Chondrocyte (in vitro differentiated cells): ENCODE measurements around the gene NAALADL2. TPM values are rescaled to one million over a fixed set of nuclear protein-coding genes. Genes with fewer than 3 reads are reported as not detected.

ENCODE experiments used
- DNase-seq: peaks from one replicate; pipeline ENCODE4 v3.0.0; 2021; ENCODE audit warnings: mixed read lengths, low spot score
- H3K27ac Mint-ChIP-seq: one replicate; pipeline ENCODE4 v1.8.0; 2021; ENCODE audit warnings: mild to moderate bottlenecking, moderate library complexity, mixed read lengths; ENCODE audit not compliant: unreplicated experiment
- H3K27me3 Mint-ChIP-seq: 2 replicates; pipeline ENCODE4 v1.8.0; 2021; ENCODE audit warnings: low read depth, mixed read lengths
- H3K36me3 Mint-ChIP-seq: 2 replicates; pipeline ENCODE4 v1.8.0; 2021; ENCODE audit warnings: low read depth, mixed read lengths
- H3K4me1 Mint-ChIP-seq: 2 replicates; pipeline ENCODE4 v1.8.0; 2021; ENCODE audit warnings: low read depth, mild to moderate bottlenecking, mixed read lengths
- H3K4me3 Mint-ChIP-seq: one replicate; pipeline ENCODE4 v1.8.0; 2021; ENCODE audit warnings: mild to moderate bottlenecking, moderate library complexity, mixed read lengths; ENCODE audit not compliant: unreplicated experiment
- H3K9me3 Mint-ChIP-seq: 2 replicates; pipeline ENCODE4 v1.8.0; 2021; ENCODE audit warnings: low read depth, mixed read lengths
- CTCF ChIP-seq: fragments of 200-600 bp; sonication (generic); IDR thresholded peaks from 2 replicates; pipeline ENCODE4 v1.5.0; 2021; ENCODE audit warnings: antibody characterized with exemption, mild to moderate bottlenecking, moderate library complexity
- total RNA-seq: library from RNA; stranded (reverse); gene quantifications from 3 replicates; pipeline ENCODE4 v1.2.1, GENCODE V29; 2021

Gene NAALADL2
- total RNA-seq, 1 donor from 2014 or later: 8.0 TPM

DNA sequence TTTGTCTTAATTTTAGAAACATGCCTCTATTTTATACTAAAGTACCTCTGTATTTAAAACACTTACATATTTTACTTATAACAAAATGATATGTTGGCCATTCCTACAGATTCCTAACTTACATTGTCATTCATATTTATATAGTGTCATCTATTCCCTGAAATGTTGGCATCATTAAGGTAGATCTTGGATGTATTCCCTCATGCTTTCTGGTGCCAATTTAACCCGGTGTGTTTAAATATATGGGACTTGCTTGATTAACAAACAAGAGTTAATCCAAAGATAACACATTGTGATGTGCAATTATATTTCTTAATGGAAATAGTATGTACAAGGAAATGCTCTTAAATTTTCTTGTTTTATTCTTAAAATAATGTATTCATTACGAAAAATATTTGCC lies 352.3 kb downstream of the NAALADL2 start:
- peaks cover 16% of the 10 kb centered on the region for H3K4me1 Mint-ChIP-seq
- H3K27me3 Mint-ChIP-seq: no peaks in the 10 kb centered on the region
- no peaks in the 10 kb centered on the region for H3K36me3 Mint-ChIP-seq
- DNase-seq: no peak
- no peaks in the 10 kb centered on the region for H3K9me3 Mint-ChIP-seq
- no peak overlapping the region for H3K27ac Mint-ChIP-seq
- no peak overlapping the region for H3K4me3 Mint-ChIP-seq
- no peak for TF ChIP-seq CTCF

GRCh38 chr3:175212896-175213295 lies 353.8 kb downstream of the NAALADL2 start:
- H3K9me3 Mint-ChIP-seq: no peaks in the 10 kb centered on the region
- no peak for DNase-seq
- no peak for TF ChIP-seq CTCF
- no peaks in the 10 kb centered on the region for H3K36me3 Mint-ChIP-seq
- no peak overlapping the region for H3K4me3 Mint-ChIP-seq
- peaks cover 12% of the 10 kb centered on the region for H3K4me1 Mint-ChIP-seq
- no peak overlapping the region for H3K27ac Mint-ChIP-seq
- no peaks in the 10 kb centered on the region for H3K27me3 Mint-ChIP-seq

GRCh38 chr3:175214216-175214615 lies 355.1 kb downstream of the NAALADL2 start:
- peaks cover 7% of the 10 kb centered on the region for H3K4me1 Mint-ChIP-seq
- H3K27ac Mint-ChIP-seq: no peak overlapping the region
- no peak overlapping the region for H3K4me3 Mint-ChIP-seq
- DNase-seq: no peak
- no peaks in the 10 kb centered on the region for H3K27me3 Mint-ChIP-seq
- no peaks in the 10 kb centered on the region for H3K9me3 Mint-ChIP-seq
- H3K36me3 Mint-ChIP-seq: no peaks in the 10 kb centered on the region
- TF ChIP-seq CTCF: no peak

DNA sequence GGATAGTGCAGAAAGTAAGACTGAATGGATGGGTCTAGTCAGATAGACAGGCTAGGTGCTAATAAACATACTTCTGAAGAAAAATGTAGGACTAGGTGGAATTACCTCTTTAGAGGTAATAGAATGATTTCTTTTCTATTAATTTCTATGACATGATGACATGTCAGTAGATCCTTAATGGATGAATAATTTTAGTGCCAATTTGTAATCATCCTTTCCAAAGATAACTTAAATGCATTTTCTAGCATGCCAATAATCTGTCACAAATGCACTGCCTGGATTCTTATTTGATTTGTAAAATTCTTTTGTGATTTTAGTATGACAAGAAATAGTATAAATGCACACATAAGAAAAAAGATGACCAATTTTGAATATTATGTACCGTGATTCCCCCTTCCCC lies 356.7 kb downstream of the NAALADL2 start:
- no peaks in the 10 kb centered on the region for H3K9me3 Mint-ChIP-seq
- peaks cover 7% of the 10 kb centered on the region for H3K4me1 Mint-ChIP-seq
- H3K27ac Mint-ChIP-seq: no peak overlapping the region
- no peaks in the 10 kb centered on the region for H3K36me3 Mint-ChIP-seq
- H3K27me3 Mint-ChIP-seq: no peaks in the 10 kb centered on the region
- H3K4me3 Mint-ChIP-seq: no peak overlapping the region
- TF ChIP-seq CTCF: no peak
- DNase-seq: no peak

- Mint-ChIP-seq H3K27ac (no peak overlapping the region), H3K4me1 (no peaks in the 10 kb centered on the region), H3K36me3 (no peaks in the 10 kb centered on the region), H3K9me3 (no peaks in the 10 kb centered on the region), H3K27me3 (no peaks in the 10 kb centered on the region), H3K4me3 (no peak overlapping the region)
- no peak for DNase-seq
- TF ChIP-seq CTCF: no peak
Observed at GRCh38 chr3:175222356-175222755, 363.2 kb downstream of the NAALADL2 start.
